Stimulated activated CD4-positive, alpha-beta T cell treated with anti-CD3 and anti-CD28 coated beads, Interleukin-12 subunit alpha, Interleukin-12 subunit beta, amount 100 ng/mL, for 48 hours (primary cell): ENCODE results near the gene PLCG2.

Experiments
- DNase-seq, 3 donors: peaks; one replicate each; pipeline ENCODE4 v3.0.0-alpha.2; 2020; ENCODE audit warnings: low read depth in 2 of 3, low spot score in 1 of 3

PLCG2 gene

GRCh38 chr16:81905277-81905676, 126.2 kb downstream of the PLCG2 start:
- DNase-seq, result no peak

- no peak for DNase-seq
Observed at GRCh38 chr16:81907681-81908080, 128.6 kb downstream of the PLCG2 start.

GRCh38 chr16:81908466-81909262, 129.6 kb downstream of the PLCG2 start:
- DNase-seq, result no peak

GRCh38 chr16:81910366-81910885, 131.3 kb downstream of the PLCG2 start:
- no peak for DNase-seq

GRCh38 chr16:81912395-81912794, 133.3 kb downstream of the PLCG2 start:
- DNase-seq, result no peak

GRCh38 chr16:81913222-81913621, 134.1 kb downstream of the PLCG2 start:
- DNase-seq, result no peak

- no peak for DNase-seq
Observed at GRCh38 chr16:81917375-81917774, 138.3 kb downstream of the PLCG2 start.

GRCh38 chr16:81918927-81919326, 139.8 kb downstream of the PLCG2 start:
- DNase-seq, result no peak

- DNase-seq, result no peak
Observed at GRCh38 chr16:81920498-81920897, 141.4 kb downstream of the PLCG2 start.

GRCh38 chr16:81921085-81921814, 142.2 kb downstream of the PLCG2 start:
- no peak for DNase-seq

GRCh38 chr16:81921843-81922584, 142.9 kb downstream of the PLCG2 start:
- DNase-seq, result no peak

GRCh38 chr16:81923296-81923695, 144.2 kb downstream of the PLCG2 start:
- DNase-seq, result no peak

GRCh38 chr16:81925016-81925415, 145.9 kb downstream of the PLCG2 start:
- no peak for DNase-seq

- no peak for DNase-seq
Observed at GRCh38 chr16:81926036-81926435, 146.9 kb downstream of the PLCG2 start.

GRCh38 chr16:81927561-81928185, 148.6 kb downstream of the PLCG2 start:
- no peak for DNase-seq

- no peak for DNase-seq
Observed at GRCh38 chr16:81928271-81928918, 149.3 kb downstream of the PLCG2 start.

GRCh38 chr16:81928975-81929374, 149.9 kb downstream of the PLCG2 start:
- DNase-seq, result peak in 1 of 3 donors; percentile 26

GRCh38 chr16:81929841-81930240, 150.8 kb downstream of the PLCG2 start:
- no peak for DNase-seq

GRCh38 chr16:81931927-81932326, 152.8 kb downstream of the PLCG2 start:
- DNase-seq, result no peak

GRCh38 chr16:81932668-81933067, 153.6 kb downstream of the PLCG2 start:
- no peak for DNase-seq

GRCh38 chr16:81933361-81933760, 154.3 kb downstream of the PLCG2 start:
- DNase-seq, result no peak
